ENCODE measurements around the gene MSANTD4. TPM values are rescaled to one million over a fixed set of nuclear protein-coding genes. Genes with fewer than 3 reads are reported as not detected.
"Not testable (repeated sequence)": the region's sequence is repeated elsewhere in the genome, so short reads cannot be mapped to it uniquely, and the experiment has no call there.

MSANTD4 gene
- total and polyA plus RNA-seq, 3 experiments from 2014 or later: 6.8 to 18.3 (median 17.2) TPM

DNA sequence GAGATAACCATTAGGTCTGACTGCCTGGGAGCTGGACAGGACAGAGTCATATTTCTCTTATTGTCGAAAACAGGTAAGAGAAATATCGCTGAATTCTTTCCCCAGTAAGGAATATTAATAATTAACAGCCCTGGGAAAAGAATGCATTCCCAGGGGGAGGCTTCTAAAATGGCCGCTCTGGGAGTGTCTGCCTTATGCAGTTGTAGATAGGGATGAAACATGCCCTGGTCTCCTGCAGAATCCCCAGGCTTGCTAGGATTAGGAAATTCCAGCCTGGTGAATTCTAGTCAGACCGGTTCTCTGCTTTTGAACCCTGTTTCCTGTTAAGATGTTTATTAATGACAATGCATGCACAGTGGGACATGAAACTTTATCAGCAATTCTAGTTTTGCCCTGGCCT, 18.9 kb downstream of the MSANTD4 start:
- H3K4me3 ChIP-seq (ENCODE audit: low read length); POLR2A ChIA-PET; H3K36me3 ChIP-seq (ENCODE audit: insufficient read depth, low read length); H3K9me3 ChIP-seq (ENCODE audit: low read length); CTCF ChIA-PET; H3K4me3 Mint-ChIP-seq; H3K27me3 ChIP-seq (ENCODE audit: insufficient read depth, low read length, poor library complexity, severe bottlenecking); DNase-seq; H3K27me3 Mint-ChIP-seq; H3K27ac Mint-ChIP-seq; H3K27ac ChIP-seq (ENCODE audit: low read depth, low read length); H3K4me1 ChIP-seq (ENCODE audit: insufficient read depth, low read length): not testable (repeated sequence)
- Mint-ChIP-seq H3K4me1 (peaks cover 19 to 44% (median 39%) of the 10 kb centered on the region in 3 donors), H3K36me3 (peaks cover 35 to 84% (median 63%) of the 10 kb centered on the region in 3 donors), H3K9me3 (peaks cover 8 to 24% (median 16%) of the 10 kb centered on the region in 5 donors)

- Mint-ChIP-seq H3K4me3 (no peak overlapping the region), H3K9me3 (peaks cover 8 to 22% (median 17%) of the 10 kb centered on the region in 5 donors), H3K4me1 (peaks cover 21 to 42% (median 26%) of the 10 kb centered on the region in 3 donors), H3K27ac (no peak overlapping the region), H3K27me3 (no peaks in the 10 kb centered on the region), H3K36me3 (peaks cover 34 to 78% (median 54%) of the 10 kb centered on the region in 3 donors)
- POLR2A ChIA-PET: no interaction called here
- peaks cover 2% of the 10 kb centered on the region for H3K9me3 ChIP-seq (ENCODE audit: low read length)
- no peaks in the 10 kb centered on the region for H3K36me3 ChIP-seq (ENCODE audit: insufficient read depth, low read length)
- H3K4me1 ChIP-seq (ENCODE audit: insufficient read depth, low read length): no peaks in the 10 kb centered on the region
- H3K4me3 ChIP-seq (ENCODE audit: low read length): no peak overlapping the region
- DNase-seq: no peak
- H3K27me3 ChIP-seq (ENCODE audit: insufficient read depth, low read length, poor library complexity, severe bottlenecking): no peaks in the 10 kb centered on the region
- CTCF ChIA-PET: no interaction called here
- H3K27ac ChIP-seq (ENCODE audit: low read depth, low read length): no peak overlapping the region
Observed at GRCh38 chr11:106001304-106002012, 20.6 kb downstream of the MSANTD4 start.

DNA sequence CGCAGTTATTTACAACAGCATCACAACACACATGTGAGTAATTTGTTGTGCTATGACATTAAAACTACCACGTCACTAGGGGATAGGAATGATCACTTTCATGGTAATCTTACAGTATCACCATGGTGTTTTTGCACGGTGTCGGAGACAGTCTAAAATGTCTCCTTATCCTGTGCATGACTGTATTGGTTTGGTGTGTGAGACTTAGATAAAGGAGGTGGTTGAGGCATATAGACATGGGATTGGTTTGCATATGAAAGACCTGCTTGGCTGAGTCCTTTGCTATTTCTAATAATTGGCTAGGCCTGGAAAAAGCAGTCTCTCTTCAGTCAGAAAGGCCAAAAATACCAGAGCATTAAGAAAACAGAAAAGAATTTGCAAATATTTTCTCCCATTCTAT, 30.2 kb downstream of the MSANTD4 start:
- Mint-ChIP-seq H3K4me1 (no peaks in the 10 kb centered on the region), H3K27me3 (no peaks in the 10 kb centered on the region), H3K36me3 (peaks cover 10 to 51% (median 29%) of the 10 kb centered on the region in 3 donors), H3K27ac (no peak overlapping the region), H3K4me3 (no peak overlapping the region), H3K9me3 (peaks cover 5 to 12% (median 7%) of the 10 kb centered on the region in 5 donors)
- no peaks in the 10 kb centered on the region for H3K27me3 ChIP-seq (ENCODE audit: insufficient read depth, low read length, poor library complexity, severe bottlenecking)
- POLR2A ChIA-PET: no interaction called here
- no peaks in the 10 kb centered on the region for H3K4me1 ChIP-seq (ENCODE audit: insufficient read depth, low read length)
- H3K27ac ChIP-seq (ENCODE audit: low read depth, low read length): no peak overlapping the region
- no peak for DNase-seq
- CTCF ChIA-PET: no interaction called here
- H3K36me3 ChIP-seq (ENCODE audit: insufficient read depth, low read length): no peaks in the 10 kb centered on the region
- H3K4me3 ChIP-seq (ENCODE audit: low read length): no peak overlapping the region
- H3K9me3 ChIP-seq (ENCODE audit: low read length): no peaks in the 10 kb centered on the region

GRCh38 chr11:105989124-105989523, 32.9 kb downstream of the MSANTD4 start:
- Mint-ChIP-seq H3K27ac (no peak overlapping the region), H3K36me3 (peaks cover 3 to 31% (median 7%) of the 10 kb centered on the region in 3 donors), H3K9me3 (peaks cover 4 to 12% (median 7%) of the 10 kb centered on the region in 5 donors), H3K4me1 (no peaks in the 10 kb centered on the region), H3K27me3 (no peaks in the 10 kb centered on the region), H3K4me3 (no peak overlapping the region)
- H3K27ac ChIP-seq (ENCODE audit: low read depth, low read length): no peak overlapping the region
- no peaks in the 10 kb centered on the region for H3K9me3 ChIP-seq (ENCODE audit: low read length)
- no peaks in the 10 kb centered on the region for H3K4me1 ChIP-seq (ENCODE audit: insufficient read depth, low read length)
- no peak for DNase-seq
- no peaks in the 10 kb centered on the region for H3K27me3 ChIP-seq (ENCODE audit: insufficient read depth, low read length, poor library complexity, severe bottlenecking)
- ChIA-PET CTCF (no interaction called here), POLR2A (no interaction called here)
- no peaks in the 10 kb centered on the region for H3K36me3 ChIP-seq (ENCODE audit: insufficient read depth, low read length)
- H3K4me3 ChIP-seq (ENCODE audit: low read length): no peak overlapping the region

DNA sequence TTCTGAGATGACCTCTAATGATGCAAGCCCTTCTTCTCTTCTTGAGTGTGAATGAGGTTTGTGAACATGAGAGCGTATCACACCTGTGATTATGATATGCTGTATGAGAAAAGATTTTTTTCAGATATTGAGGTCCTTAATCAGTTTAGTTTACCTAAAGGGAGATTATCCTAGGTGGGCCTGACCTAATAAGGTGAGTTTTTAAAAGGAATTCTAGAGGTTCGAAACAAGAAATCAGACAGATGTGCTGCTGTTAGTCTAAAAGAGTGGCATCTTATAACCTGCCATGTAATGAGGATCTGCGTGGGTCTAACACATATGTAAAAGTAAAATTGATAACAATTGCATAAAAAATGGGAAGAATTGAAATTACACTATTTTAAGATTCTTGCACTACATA, 33.8 kb downstream of the MSANTD4 start:
- peaks cover 0 to 24% (median under 1%) of the 10 kb centered on the region in 3 donors for H3K36me3 Mint-ChIP-seq
- H3K9me3 Mint-ChIP-seq: peaks cover 0 to 5% (median 4%) of the 10 kb centered on the region in 5 donors
- Histone ChIP-seq H3K4me3 (ENCODE audit: low read length) (no peak overlapping the region), H3K27me3 (ENCODE audit: insufficient read depth, low read length, poor library complexity, severe bottlenecking) (no peaks in the 10 kb centered on the region), H3K27ac (ENCODE audit: low read depth, low read length) (no peak overlapping the region), H3K36me3 (ENCODE audit: insufficient read depth, low read length) (no peaks in the 10 kb centered on the region), H3K4me1 (ENCODE audit: insufficient read depth, low read length) (no peaks in the 10 kb centered on the region), H3K9me3 (ENCODE audit: low read length) (no peaks in the 10 kb centered on the region)
- no peak for DNase-seq
- H3K27ac Mint-ChIP-seq: no peak overlapping the region
- no peaks in the 10 kb centered on the region for H3K4me1 Mint-ChIP-seq
- H3K4me3 Mint-ChIP-seq: no peak overlapping the region
- ChIA-PET CTCF (no interaction called here), POLR2A (no interaction called here)
- H3K27me3 Mint-ChIP-seq: no peaks in the 10 kb centered on the region

DNA sequence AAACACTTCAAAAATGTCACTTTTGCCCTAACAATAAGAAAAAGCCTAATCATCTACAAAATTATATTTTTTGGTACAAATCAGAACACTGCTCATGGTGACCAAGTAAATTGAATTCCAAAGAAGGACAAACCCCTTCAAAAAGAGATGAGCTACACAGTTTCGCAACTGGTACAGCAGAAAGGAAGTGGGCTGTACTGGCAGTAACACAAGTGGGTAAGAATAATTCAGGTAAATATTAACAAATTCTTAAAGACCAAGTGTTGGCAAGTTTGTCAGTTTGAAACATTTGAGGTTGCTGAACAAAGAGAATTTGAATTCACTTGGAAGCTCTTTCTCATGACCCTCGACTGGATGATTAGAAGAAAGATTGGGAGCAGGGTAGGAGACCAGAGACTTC, 35.5 kb downstream of the MSANTD4 start:
- CTCF ChIA-PET: no interaction called here
- Mint-ChIP-seq H3K9me3 (peaks cover 0 to 2% (median 0%) of the 10 kb centered on the region in 5 donors), H3K36me3 (peaks cover 0 to 8% (median 0%) of the 10 kb centered on the region in 3 donors), H3K4me3 (no peak overlapping the region), H3K27me3 (peaks cover 2 to 3% of the 10 kb centered on the region in 2 donors), H3K27ac (no peak overlapping the region), H3K4me1 (no peaks in the 10 kb centered on the region)
- Histone ChIP-seq H3K9me3 (ENCODE audit: low read length) (no peaks in the 10 kb centered on the region), H3K27me3 (ENCODE audit: insufficient read depth, low read length, poor library complexity, severe bottlenecking) (no peaks in the 10 kb centered on the region), H3K36me3 (ENCODE audit: insufficient read depth, low read length) (no peaks in the 10 kb centered on the region), H3K27ac (ENCODE audit: low read depth, low read length) (no peak overlapping the region), H3K4me3 (ENCODE audit: low read length) (no peak overlapping the region), H3K4me1 (ENCODE audit: insufficient read depth, low read length) (no peaks in the 10 kb centered on the region)
- POLR2A ChIA-PET: no interaction called here
- no peak for DNase-seq

GRCh38 chr11:105979997-105980703, 41.9 kb downstream of the MSANTD4 start:
- DNase-seq: no peak
- ChIA-PET POLR2A (no interaction called here), CTCF (no interaction called here)
- no peaks in the 10 kb centered on the region for H3K36me3 ChIP-seq (ENCODE audit: insufficient read depth, low read length)
- no peaks in the 10 kb centered on the region for H3K9me3 ChIP-seq (ENCODE audit: low read length)
- Mint-ChIP-seq H3K4me1 (no peaks in the 10 kb centered on the region), H3K9me3 (peaks cover 0 to 4% (median 2%) of the 10 kb centered on the region in 5 donors), H3K27ac (no peak overlapping the region), H3K27me3 (peaks cover 3 to 7% of the 10 kb centered on the region in 2 donors), H3K4me3 (no peak overlapping the region), H3K36me3 (no peaks in the 10 kb centered on the region)
- H3K27me3 ChIP-seq (ENCODE audit: insufficient read depth, low read length, poor library complexity, severe bottlenecking): no peaks in the 10 kb centered on the region
- H3K4me1 ChIP-seq (ENCODE audit: insufficient read depth, low read length): no peaks in the 10 kb centered on the region
- no peak overlapping the region for H3K27ac ChIP-seq (ENCODE audit: low read depth, low read length)
- H3K4me3 ChIP-seq (ENCODE audit: low read length): no peak overlapping the region

DNA sequence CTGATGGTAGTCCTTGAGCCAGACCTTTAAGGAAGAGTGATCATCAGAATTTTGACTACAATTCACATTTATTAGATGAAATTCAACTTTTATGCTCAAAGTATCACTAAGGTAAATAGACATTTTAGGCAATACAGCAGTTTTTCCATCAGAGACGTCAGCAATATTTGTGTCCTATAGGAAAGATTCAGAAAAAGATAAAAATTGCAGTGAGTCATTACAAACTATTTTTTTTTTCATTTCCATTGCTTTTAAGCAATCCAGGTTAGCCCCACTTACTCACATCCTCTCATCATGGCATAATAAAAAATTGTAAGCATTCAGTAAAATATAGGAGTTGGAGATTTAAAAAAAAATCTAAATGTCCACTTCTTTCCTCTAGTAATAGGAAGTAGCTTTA, 46.9 kb downstream of the MSANTD4 start:
- CTCF ChIA-PET: no interaction called here
- H3K9me3 Mint-ChIP-seq: peaks cover 0 to 2% (median 0%) of the 10 kb centered on the region in 5 donors

More for the DNA sequence above, 46.9 kb downstream of the MSANTD4 start:
- Histone ChIP-seq H3K9me3 (ENCODE audit: low read length) (no peaks in the 10 kb centered on the region), H3K36me3 (ENCODE audit: insufficient read depth, low read length) (no peaks in the 10 kb centered on the region), H3K27ac (ENCODE audit: low read depth, low read length) (no peak overlapping the region), H3K4me1 (ENCODE audit: insufficient read depth, low read length) (no peaks in the 10 kb centered on the region), H3K27me3 (ENCODE audit: insufficient read depth, low read length, poor library complexity, severe bottlenecking) (no peaks in the 10 kb centered on the region), H3K4me3 (ENCODE audit: low read length) (no peak overlapping the region)
- H3K4me1 Mint-ChIP-seq: no peaks in the 10 kb centered on the region
- no peak overlapping the region for H3K4me3 Mint-ChIP-seq
- no peak for DNase-seq
- peaks cover 2 to 8% of the 10 kb centered on the region in 2 donors for H3K27me3 Mint-ChIP-seq
- POLR2A ChIA-PET: no interaction called here
- no peak overlapping the region for H3K27ac Mint-ChIP-seq
- no peaks in the 10 kb centered on the region for H3K36me3 Mint-ChIP-seq
